Cerebellar nuclear complex (tissue), 1 donor: ENCODE measurements around the gene CPNE7.
"Not testable (repeated sequence)": the region's sequence is repeated elsewhere in the genome, so short reads cannot be mapped to it uniquely, and the experiment has no call there.

Experiments used
- DNase-seq, 2 experiments: peaks; one replicate each; lab custom pipeline; 2025; lab: John Stamatoyannopoulos, UW

CPNE7 gene

DNA sequence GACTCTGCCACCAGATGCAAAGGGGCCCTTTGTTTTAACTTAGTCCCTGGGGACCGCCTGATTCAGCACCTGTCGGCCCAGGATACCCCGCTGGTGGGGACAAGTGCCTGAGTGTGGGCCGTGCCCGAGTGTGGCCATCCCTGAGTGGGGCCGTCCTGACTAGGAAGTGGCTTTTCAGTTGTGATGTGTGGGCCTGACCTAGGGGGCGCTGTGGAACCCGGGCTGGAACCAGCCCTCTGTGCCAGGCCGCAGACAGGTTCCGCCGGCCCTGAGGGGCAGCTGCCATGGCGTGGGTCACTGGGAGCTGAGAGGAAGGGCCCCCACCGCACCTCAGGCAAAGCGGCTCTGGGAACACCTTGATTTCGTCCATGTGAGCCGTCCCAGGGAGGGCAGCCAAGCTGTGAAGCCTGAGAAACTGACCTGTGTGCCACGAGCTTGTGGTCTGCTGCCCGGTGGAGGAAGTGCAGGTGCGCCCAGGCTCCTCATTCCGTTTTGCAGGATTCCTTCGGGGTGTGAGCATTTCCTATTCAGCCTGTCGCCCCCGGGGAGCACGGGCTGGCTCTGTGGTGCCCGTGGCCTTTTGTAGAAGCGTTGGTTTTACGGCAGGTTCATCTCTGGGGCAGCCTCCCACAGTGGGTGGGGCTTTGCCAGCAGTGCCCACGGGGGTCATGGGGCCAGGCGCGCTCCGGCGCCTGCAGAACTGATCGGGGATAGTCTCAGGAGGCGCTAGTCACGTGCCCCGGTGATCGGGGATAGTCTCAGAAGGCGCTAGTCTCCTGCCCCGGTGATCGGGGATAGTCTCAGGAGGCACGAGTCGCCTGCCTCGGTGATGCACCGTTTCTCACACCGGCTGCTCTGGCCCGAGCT is 9.8 kb upstream of the CPNE7 start:
- no peak for DNase-seq

- no peak for DNase-seq
Observed at GRCh38 chr16:89567656-89568594, 7.6 kb upstream of the CPNE7 start.

GRCh38 chr16:89569506-89570341 is 5.8 kb upstream of the CPNE7 start:
- DNase-seq: no peak

DNA sequence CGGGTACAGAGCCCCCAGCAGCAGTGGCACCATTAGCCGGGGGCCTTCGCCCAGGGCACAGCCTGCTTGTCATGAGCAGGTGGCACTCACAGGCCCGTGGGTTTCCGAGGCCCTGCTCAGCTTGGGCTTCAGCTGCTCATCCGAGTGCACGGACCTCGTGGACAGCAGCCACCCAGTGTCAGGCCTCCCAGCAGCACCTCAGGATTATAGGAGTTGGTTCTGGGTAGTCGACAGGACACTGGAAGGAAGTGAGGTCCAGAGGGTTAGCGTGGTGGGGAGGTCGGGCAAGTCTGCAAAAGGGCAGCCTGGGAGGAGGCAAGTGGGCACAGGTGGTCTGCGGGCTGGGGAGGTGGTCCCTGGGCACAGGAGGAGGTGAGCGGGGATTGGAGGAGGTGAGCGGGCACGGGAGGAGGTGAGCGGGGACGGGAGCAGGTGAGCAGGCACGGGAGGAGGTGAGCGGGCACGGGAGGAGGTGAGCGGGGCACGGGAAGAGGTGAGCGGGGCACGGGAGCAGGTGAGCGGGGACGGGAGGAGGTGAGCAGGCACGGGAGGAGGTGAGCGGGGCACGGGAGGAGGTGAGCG is 5.1 kb upstream of the CPNE7 start:
- DNase-seq: no peak

DNA sequence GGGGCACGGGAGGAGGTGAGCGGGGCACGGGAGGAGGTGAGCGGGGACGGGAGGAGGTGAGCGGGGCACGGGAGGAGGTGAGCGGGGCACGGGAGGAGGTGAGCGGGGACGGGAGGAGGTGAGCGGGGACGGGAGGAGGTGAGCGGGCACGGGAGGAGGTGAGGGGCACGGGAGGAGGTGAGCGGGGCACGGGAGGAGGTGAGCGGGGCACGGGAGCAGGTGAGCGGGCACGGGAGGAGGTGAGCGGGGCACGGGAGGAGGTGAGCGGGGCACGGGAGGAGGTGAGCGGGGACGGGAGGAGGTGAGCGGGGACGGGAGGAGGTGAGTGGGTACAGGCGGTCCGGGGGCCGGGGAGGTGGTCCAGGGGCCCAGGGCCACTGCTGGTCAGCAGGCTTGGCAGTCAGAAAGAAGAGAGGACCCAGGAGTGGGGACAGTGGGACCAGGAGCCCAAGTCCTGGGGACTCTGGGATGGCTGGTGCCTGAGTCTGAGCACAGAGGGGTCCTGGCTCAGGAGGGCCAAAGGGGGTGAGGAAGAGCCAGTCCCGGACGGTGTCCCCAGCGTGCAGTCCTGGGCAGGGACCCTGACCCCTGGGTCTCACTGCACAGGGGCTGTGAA is 4.5 kb upstream of the CPNE7 start:
- not testable (repeated sequence) for DNase-seq

DNA sequence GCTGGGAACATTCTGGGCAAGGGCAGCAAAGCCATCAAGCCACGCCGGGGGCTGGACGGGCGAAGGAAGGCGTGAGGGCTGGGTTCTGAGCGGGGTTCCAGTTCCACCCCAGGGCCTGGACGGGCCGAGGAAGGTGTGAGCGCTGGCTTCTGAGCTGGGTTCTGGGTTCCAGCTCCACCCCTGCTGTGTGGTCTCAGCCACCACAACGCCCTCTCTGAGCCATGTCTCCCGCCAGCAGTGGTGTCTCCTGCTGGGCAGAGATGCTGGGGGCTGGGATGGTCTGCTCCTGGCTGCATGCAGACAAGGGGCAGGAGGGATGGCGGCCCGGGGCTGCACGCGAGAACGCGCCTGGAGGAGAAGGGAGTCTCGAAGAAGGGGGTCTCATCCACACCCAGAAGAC is 3.9 kb upstream of the CPNE7 start:
- no peak for DNase-seq

- DNase-seq: no peak
Observed at GRCh38 chr16:89572073-89572484, 3.5 kb upstream of the CPNE7 start.

- no peak for DNase-seq
Observed at GRCh38 chr16:89572485-89573205, 2.9 kb upstream of the CPNE7 start.

GRCh38 chr16:89573826-89574680 is 1.5 kb upstream of the CPNE7 start:
- DNase-seq: no peak

DNA sequence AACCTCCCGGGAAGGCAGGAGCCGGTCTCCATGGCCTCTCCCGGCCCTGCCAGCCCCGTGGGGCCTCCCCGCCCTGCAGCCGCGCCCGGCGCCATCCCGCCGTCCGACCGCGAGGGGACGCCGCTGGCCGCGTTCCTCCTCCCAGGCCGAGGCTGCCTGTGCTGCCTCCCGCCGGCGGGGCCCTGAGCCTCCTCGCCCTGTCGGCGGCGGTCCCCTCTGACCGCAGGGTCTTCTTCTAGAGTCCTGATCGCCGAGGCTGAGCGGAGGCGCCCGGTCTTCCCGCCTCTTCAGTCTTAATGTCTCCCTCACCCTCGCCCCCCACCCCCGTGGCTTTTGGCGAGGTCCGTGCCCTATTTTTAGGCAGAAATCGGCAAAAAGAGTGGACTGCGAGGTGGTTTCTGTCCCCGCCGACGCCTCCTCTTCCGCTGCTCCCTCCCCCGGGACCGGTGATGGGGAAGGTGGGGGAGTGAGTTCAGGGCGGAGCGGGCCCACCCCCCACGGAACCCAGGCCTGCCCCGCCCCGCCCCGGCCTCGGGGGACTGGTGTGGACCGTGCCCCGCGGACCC is 794 bp upstream of the CPNE7 start:
- DNase-seq: no peak

DNA sequence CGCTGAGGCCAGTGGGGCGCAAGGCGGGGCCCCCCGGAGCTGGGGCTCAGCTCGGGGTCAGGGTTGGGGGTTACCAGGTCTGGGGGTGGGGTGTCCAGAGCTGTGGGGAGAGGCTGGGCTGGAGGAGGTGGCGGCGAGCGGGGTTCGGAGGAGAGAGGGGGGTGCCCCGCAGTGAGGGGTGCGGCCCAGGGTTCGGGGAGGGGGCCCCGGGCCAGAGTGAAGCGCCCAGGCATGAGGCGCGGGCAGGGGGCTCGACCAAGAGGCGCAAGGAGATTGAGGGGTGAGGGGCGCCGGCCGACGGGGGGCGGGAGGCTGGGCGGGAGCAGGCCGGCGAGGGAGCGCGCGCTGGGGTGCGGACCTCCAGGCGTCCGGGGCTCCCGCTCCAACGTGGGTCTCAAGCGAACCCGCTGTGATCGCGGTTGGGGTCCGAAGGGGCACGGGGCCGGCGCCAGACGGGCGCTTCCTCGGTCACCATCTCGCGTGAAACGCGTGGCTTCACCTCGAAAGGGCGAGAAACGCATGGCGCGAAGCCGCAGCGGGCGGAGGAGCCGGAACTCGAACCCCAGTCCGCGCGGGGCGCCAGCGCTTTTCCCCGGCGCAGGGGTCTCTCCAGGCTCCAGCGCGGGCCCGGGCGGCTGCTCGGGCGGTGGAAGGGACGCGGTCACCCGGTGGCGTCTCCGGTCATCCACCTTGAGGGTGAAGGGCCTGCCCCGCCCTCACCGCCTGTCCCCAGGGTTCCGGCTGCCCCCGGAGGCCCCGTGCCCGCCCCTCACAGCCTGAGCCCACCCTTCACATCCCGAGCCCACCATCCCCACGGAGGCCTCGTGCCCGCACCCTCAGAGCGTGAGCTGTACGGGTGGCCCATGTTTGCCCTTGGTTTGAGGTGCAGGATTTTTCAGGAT is 846 bp downstream of the CPNE7 start:
- DNase-seq: no peak

DNA sequence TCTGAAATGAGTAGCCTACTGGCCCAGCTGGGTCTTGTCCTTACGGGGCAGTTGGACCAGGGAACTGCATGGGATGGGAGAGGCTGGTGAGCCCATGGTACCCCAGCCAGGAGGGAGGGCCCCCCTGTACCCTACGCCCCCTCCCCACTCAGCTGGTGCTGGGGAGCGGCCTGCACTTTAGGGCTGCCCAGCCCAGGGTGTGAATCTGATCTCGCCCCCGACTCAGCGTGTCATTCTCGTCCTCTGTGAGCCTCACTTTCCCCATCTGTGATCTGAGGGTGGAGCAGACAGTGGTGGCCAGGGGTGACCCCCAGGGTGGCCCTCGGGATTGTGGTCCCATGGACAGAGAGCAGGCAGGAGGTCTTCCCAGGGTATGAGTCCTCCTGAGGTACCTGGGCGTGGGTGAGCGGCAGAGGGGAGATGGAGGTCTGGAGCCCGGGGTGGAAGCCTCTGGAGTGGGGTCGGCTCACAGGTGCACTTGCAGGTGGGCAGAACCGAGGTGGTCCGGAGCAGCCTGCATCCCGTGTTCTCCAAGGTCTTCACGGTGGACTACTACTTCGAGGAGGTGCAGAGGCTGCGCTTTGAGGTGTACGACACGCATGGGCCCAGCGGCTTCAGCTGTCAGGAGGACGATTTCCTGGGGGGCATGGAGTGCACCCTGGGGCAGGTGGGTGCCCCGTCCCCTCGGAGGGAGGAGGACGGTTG is 1.6 kb downstream of the CPNE7 start:
- DNase-seq: no peak

DNA sequence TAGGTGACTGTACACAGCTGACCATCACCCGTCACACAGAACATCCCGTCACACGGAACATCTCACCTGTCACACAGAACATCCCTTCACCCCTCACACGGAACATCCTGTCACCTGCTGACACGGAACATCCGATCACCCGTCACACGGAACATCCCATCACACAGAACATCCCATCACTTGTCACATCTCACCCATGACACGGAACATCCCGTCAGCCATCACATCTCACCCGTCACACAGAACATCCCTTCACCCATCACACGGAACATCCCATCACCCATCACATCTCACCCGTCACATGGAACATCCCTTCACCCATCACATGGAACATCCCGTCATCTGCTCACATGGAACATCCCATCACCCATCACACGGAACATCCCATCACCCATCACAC is 3.8 kb downstream of the CPNE7 start:
- DNase-seq: no peak

GRCh38 chr16:89581045-89581695 is 5.6 kb downstream of the CPNE7 start:
- DNase-seq: no peak

DNA sequence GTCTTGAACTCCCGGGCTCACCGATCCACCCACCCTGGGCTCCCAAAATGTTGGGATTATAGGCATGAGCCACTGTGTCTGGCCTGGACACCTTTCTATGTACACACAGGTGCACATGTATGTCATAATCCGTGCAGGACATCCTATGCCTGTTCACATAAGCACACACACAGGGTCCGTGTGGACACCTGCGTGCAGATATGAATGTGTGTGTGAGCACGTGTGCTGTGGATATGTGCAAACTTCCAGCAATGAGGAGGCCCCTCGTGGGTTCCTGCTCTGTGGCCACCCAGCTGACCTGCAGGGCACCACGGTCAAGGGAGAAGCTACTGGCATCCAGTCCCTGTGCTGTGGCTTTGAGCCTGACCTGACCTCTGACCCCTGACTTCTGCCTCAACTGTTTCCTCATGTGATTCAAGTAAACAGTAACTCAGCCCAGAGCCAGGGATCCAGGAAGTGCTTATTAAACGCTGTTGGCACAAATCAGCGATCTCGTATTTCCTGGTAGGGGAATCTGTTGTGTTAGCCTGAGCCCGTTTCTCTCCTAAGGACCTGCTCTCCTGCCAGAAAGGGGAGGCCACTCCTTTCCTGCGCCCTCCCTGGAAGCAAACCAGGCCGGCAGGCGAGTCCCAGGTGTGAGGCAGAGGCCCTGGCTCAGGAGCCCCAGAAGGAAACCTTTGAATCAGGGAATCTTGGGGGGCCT is 6.5 kb downstream of the CPNE7 start:
- no peak for DNase-seq

DNA sequence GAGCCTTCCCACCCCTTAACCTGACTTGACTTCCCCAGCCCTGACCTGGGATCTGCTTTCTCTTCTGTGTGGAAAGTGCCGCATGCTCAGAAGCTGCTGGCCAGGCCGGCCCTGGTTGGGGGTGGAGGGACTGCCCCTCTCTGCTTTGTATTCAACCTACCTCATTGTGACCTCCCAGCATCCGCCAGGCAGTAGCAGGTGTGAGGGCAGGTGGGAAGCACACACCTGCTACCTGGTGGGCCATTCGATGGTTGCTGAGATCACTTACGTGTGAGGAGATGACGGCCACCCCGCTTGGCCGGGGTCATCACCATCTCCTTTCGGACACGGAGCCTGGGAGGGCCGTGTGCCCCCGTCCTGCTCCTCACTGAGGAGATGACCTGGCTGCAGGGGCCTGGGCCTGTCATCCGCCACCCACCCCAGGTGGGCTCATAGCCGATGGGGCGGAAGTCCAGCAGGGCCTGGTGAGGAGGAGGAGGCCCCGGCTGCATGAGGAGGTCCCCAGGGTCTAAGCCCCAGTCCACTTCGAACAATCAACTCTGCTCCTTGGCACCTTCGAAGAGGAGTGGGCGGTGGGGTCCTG is 7.1 kb downstream of the CPNE7 start:
- DNase-seq: no peak
